GM12878 (cell line): Measurements from ENCODE around the gene ZFYVE21.

Experiments used
- BACH1 ChIP-seq: fragments of 450-650 bp; IDR thresholded peaks from 2 replicates; pipeline ENCODE4 v1.6.1; 2017; ENCODE audit warnings: mild to moderate bottlenecking, borderline replicate concordance
- CBX5 ChIP-seq: sonication (generic); IDR thresholded peaks from 2 replicates; pipeline ENCODE4 v1.6.1; 2016; ENCODE audit warnings: low read depth, moderate library complexity, mild to moderate bottlenecking, inconsistent platforms
- CTCF ChIP-seq, 3 experiments: IDR thresholded peaks in 2 of 3; conservative IDR thresholded peaks in 1 of 3; 2 replicates each; pipeline ENCODE4 v1.5.1; 2011; ENCODE audit warnings: low read depth in 3 of 3, low read length in 3 of 3, mild to moderate bottlenecking in 3 of 3, control low read depth in 2 of 3, moderate library complexity in 2 of 3, inconsistent platforms in 1 of 3, mixed read lengths in 1 of 3; ENCODE audit not compliant: control insufficient read depth in 2 of 3, insufficient read depth in 1 of 3; ENCODE audit errors: extremely low read depth in 1 of 3
- DPF2 ChIP-seq: fragments of 450-650 bp; IDR thresholded peaks from 2 replicates; pipeline ENCODE4 v1.6.1; 2017; ENCODE audit warnings: mild to moderate bottlenecking
- E4F1 ChIP-seq: fragments of 450-650 bp; IDR thresholded peaks from 2 replicates; pipeline ENCODE4 v1.6.1; 2018; ENCODE audit warnings: borderline replicate concordance, mild to moderate bottlenecking; ENCODE audit not compliant: partially characterized antibody
- EZH2 ChIP-seq: IDR thresholded peaks from 2 replicates; pipeline ENCODE4 v1.6.1; 2012; ENCODE audit warnings: low read depth, mild to moderate bottlenecking, control low read depth, inconsistent platforms, low read length, borderline replicate concordance; ENCODE audit not compliant: control insufficient read depth
- MXI1 ChIP-seq: fragments of 150-350 bp; IDR thresholded peaks from 2 replicates; pipeline ENCODE4 v1.6.1; 2011; ENCODE audit warnings: low read depth, mild to moderate bottlenecking, inconsistent platforms, low read length, improper control_type of control experiment
- PAX5 ChIP-seq: IDR thresholded peaks from 2 replicates; pipeline ENCODE4 v1.6.1; 2011; ENCODE audit warnings: low read depth, low read length, borderline replicate concordance
- POLR2A ChIP-seq: IDR thresholded peaks from 2 replicates; pipeline ENCODE4 v1.6.1; 2011; ENCODE audit warnings: low read depth, mild to moderate bottlenecking, low read length
- POLR2AphosphoS5 ChIP-seq: IDR thresholded peaks from 2 replicates; pipeline ENCODE4 v1.6.1; 2011; ENCODE audit warnings: mild to moderate bottlenecking, low read length, inconsistent platforms
- SPI1 ChIP-seq: IDR thresholded peaks from 2 replicates; pipeline ENCODE4 v1.6.1; 2011; ENCODE audit warnings: low read depth, mild to moderate bottlenecking, low read length, moderate library complexity, borderline replicate concordance; ENCODE audit not compliant: insufficient read depth
- TCF7 ChIP-seq: IDR thresholded peaks from 2 replicates; pipeline ENCODE4 v1.6.1; 2014; ENCODE audit warnings: antibody characterized with exemption, borderline replicate concordance
- USF2 ChIP-seq: IDR thresholded peaks from 2 replicates; pipeline ENCODE4 v1.6.1; 2011; ENCODE audit warnings: low read depth, low read length, improper control_type of control experiment, borderline replicate concordance

- TF ChIP-seq USF2, result no peak
- TF ChIP-seq CBX5, result no peak
- TF ChIP-seq EZH2, result no peak
- TF ChIP-seq BACH1, result no peak
- TF ChIP-seq CTCF (IDR thresholded peaks at IDR 0.05 in 2 of 3, conservative IDR thresholded peaks at IDR 0.05 in 1 of 3; ENCODE audit: control insufficient read depth in 2 of 3, extremely low read depth in 1 of 3, insufficient read depth in 1 of 3, low read depth in 3 of 3, low read length in 3 of 3), result no peak
- no peak for TF ChIP-seq SPI1
- no peak for TF ChIP-seq POLR2A
- TF ChIP-seq E4F1, result no peak
- TF ChIP-seq PAX5, result no peak
- no peak for TF ChIP-seq MXI1
- TF ChIP-seq DPF2, result no peak
- TF ChIP-seq TCF7, result no peak
- TF ChIP-seq POLR2AphosphoS5, result no peak
Observed at GRCh38 chr14:103739793-103740501, 24.3 kb downstream of the ZFYVE21 start.
